NCI-H510A treated with DMSO at 0.1 percent for 48 hours (cell line): ENCODE results near the gene DSG3.

Experiments used
- DNase-seq: peaks from one replicate; lab custom pipeline; 2025; lab: John Stamatoyannopoulos, UW

DSG3 gene

GRCh38 chr18:31447530-31448191 is at the start of gene DSG3:
Gene DSG3 (plus strand): TSS chr18:31447741. CDS start chr18:31447878, 137 bp downstream.
- DNase-seq, result no peak

DNA sequence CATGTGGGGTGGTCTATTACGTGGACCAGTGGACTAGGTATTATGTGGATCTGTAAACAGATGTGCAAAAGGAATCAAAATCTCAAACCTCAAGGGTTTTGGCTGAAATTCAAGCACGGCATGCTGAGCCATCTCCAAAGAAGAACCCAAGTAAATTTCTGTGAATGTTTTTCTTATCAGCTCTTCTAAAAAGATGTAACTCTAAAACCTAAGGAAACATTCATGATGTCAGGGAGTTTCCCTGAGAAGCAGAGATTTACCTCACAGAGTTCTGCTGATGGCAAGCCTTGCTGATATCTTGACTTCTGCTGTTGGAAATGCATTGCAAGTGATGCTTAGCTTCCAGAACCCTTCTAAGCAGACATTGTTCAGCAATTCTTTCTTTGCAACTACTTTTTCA is 49.4 kb upstream of the DSG3 start:
- DNase-seq, result no peak

DNA sequence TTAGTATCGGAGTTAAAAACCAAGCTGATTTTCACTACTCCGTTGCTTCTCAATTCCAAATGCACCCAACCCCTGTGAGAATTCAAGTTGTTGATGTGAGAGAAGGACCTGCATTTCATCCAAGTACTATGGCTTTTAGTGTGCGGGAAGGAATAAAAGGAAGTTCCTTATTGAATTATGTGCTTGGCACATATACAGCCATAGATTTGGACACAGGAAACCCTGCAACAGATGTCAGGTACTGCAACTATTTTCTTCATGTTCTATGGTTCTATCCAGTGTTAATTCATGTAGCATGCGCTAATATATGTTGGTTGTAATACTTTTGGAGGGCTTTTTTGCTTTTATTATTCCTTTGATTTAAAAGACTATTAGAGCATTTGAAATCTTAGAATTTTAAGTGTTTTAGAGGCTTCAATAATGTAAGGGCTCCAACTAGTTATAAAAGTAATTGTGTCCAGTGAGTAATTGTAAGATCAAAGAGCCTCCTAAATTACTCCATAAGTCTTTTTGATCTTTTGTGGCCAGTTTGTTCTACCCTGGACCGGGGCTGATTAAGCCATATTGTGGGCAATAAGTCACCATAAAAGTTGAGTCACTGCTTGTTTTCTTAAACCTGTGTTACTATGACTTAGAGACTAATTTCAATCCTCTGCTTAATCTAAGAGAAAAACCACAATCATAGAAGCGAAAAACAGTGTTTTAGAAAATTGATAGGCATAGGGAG is 48.1 kb upstream of the DSG3 start:
- DNase-seq, result no peak

DNA sequence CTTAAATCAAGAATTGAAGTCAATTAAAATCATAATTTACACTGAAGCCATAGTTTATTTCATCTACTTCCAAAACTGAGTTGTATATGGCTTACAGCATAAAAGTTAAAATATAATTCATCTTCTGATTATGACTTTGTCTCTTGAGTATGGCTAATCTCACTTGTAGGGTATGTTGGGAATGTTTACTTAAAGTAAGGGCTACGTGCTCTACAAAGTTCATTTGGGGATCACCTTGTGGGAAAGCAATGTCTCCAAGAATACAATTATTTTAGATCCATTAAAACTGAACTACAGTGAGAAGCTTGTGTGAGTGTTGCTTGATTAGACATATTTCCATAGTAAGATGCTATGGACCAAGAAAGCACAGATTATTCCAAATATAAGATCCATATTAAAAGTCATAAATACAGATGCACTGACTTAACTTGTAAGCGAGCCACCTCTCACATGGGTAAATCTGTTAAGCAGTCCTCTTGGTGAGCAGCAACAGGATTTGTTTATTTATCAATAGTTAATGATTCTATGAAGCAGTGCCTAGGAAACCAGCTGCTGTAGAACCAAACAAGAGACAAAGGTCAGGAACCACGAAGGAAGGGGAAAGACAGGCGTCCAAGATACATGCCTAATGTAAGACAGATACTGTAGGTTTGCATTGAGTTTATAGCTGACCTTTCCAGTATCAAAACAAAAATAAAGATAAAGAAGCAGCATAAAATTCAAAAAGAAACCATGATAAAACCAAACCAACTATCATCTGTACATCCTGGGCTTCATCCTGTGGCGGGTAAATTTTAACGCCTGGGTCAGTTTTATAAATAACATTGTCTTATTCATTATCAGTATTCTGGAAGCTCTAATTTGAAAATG is 46.1 kb upstream of the DSG3 start:
- peak; percentile 49 for DNase-seq

- DNase-seq, result peak; percentile 28
Measured at GRCh38 chr18:31402026-31402373, 45.5 kb upstream of the DSG3 start.

GRCh38 chr18:31403409-31403808 is 44.1 kb upstream of the DSG3 start:
- no peak for DNase-seq

DNA sequence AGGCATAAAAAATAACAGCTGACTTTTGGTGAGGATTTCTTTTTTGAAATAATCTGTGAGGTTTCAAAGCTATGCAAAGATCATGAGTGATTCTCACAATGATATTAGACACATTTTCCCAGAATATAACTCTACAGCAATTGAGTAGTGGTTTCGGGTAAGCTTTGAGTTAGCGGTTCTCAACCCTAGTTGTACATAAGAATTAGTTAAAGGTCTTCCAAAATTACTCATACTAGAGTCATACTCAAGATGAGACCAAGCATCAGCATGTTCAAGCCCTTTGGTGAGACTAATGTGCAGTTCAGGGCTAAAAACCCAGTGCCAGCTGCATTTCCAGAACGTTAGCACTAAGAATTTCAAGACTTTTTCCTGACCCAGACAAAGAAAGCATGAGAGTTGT is 39.9 kb upstream of the DSG3 start:
- DNase-seq, result no peak

GRCh38 chr18:31409276-31409675 is 38.3 kb upstream of the DSG3 start:
- no peak for DNase-seq

GRCh38 chr18:31410716-31411483 is 36.6 kb upstream of the DSG3 start:
- no peak for DNase-seq

DNA sequence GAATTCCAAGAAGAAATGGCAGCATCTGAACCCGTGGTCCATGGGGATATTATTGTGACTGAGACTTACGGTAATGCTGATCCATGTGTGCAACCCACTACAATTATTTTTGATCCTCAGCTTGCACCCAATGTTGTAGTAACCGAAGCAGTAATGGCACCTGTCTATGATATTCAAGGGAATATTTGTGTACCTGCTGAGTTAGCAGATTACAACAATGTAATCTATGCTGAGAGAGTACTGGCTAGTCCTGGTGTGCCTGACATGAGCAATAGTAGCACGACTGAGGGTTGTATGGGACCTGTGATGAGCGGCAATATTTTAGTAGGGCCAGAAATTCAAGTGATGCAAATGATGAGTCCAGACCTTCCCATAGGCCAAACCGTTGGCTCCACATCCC is 34.4 kb upstream of the DSG3 start:
- no peak for DNase-seq

DNA sequence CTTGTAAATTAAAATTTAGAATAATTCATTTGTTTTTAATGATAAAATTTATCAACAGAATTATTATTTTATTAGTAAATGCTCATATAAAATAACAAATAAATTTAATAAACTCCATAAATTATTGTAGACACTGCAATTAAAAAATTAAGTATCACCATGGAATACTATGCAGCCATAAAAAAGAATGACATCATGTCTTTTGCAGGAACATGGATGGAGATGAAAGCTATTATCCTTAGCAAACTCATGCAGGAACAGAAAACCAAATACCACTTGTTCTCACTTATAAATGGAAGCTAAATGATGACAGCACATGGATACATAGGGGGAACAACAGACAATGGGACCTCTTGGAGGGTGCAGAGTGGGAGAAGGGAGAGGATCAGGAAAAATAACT is 29.7 kb upstream of the DSG3 start:
- DNase-seq, result no peak

DNA sequence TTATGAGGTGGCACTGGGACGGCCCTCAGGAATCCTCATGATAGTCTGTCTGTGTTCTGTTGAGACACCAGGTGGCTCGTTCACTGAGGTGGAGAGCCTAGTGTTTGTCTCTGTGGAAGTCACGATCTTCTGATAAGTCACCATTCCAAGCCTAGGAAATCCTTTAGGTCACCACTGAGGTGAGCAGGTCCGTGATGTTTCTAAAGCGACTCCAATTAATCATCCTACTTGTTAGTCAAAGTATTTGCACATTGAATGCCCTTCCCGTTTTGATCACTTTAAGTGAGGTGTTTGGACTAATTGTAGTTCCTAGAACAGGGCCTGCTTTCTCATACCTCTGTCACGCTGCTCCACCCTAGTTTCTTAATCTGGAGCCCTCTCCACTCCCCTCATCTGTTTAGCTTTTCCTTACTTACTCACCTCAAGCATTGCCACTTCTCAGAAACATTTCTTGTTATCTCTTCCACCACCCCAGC is 28.0 kb upstream of the DSG3 start:
- no peak for DNase-seq

- DNase-seq, result no peak
Measured at GRCh38 chr18:31420032-31420431, 27.5 kb upstream of the DSG3 start.

- no peak for DNase-seq
Measured at GRCh38 chr18:31420524-31420923, 27.0 kb upstream of the DSG3 start.

- DNase-seq, result peak; percentile 46
Measured at GRCh38 chr18:31424383-31424988, 23.1 kb upstream of the DSG3 start.

DNA sequence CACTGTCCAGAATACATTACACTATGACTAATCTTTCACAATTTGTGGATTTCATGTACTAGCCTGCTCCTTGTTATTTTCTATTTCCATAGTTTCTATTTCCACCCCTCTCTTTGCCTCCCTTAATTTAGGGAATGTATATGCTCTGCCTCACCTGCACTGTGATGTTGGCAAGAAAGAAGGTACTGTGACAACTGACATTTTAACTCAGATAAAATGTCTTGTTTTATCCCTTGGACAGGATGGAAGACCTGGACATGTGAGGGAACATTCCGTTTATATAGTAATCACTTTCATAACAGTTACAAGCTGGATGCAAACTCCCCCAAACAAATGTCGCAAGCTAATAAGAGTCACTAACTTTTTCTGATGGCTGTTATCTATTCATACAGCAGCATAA is 21.5 kb upstream of the DSG3 start:
- DNase-seq, result no peak

- no peak for DNase-seq
Measured at GRCh38 chr18:31426871-31427406, 20.6 kb upstream of the DSG3 start.

- no peak for DNase-seq
Measured at GRCh38 chr18:31428211-31428610, 19.3 kb upstream of the DSG3 start.

GRCh38 chr18:31429623-31430022 is 17.9 kb upstream of the DSG3 start:
- no peak for DNase-seq

DNA sequence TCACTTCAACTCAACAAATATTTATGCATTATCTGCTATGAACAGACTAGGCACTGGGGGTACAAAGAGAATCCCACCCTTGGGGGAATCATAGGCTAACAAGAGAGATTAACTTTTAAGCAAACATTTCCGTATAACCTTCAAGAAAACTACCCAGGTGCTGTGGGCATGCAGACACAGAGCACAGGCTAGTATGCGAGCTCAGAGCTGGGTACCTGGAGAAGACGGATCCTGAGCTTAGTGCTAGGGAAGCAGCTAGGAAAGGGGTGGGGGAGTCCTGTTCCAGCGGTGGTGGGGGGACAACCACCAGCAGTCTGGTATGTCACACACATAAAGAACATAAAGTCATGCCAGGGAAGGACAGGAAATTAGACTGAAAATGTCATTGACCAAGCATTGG is 17.5 kb upstream of the DSG3 start:
- no peak for DNase-seq

DNA sequence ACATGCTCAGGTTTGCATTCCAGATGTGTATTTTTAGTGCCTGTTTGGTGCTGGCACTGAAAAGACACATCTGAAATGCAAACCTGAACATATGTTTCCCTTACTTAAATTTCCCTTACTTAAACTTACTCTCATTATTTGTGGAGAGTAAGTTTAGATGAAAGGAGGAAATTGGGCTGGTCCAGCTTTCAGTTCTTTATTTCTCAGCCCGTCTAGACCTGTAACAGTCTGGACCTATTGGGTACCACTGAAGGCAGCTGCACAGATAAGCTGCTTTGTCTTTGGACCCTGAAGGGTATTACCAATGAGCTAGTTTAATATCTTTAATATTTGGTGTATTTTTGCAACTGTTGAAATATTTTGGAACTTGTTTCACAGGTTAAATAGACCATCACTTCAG is 17.0 kb upstream of the DSG3 start:
- no peak for DNase-seq
